GM12872 (cell line): ENCODE results near the gene WDHD1.

Source experiments
- CTCF ChIP-seq: IDR thresholded peaks from 3 replicates; pipeline ENCODE4 v1.5.1; 2011; ENCODE audit warnings: low read depth, mild to moderate bottlenecking, low read length, moderate library complexity; ENCODE audit not compliant: insufficient read depth

Gene WDHD1

GRCh38 chr14:55015006-55015405 is 11.9 kb downstream of the WDHD1 start:
- TF ChIP-seq CTCF, result no peak

- no peak for TF ChIP-seq CTCF
Measured at GRCh38 chr14:55005071-55005470, 21.8 kb downstream of the WDHD1 start.

- no peak for TF ChIP-seq CTCF
Measured at GRCh38 chr14:55000381-55000780, 26.5 kb downstream of the WDHD1 start.

GRCh38 chr14:54985156-54985555 is 41.7 kb downstream of the WDHD1 start:
- TF ChIP-seq CTCF, result no peak

- TF ChIP-seq CTCF, result no peak
Measured at GRCh38 chr14:54981698-54982097, 45.2 kb downstream of the WDHD1 start.

GRCh38 chr14:54979039-54979438 is 47.9 kb downstream of the WDHD1 start:
- no peak for TF ChIP-seq CTCF

GRCh38 chr14:54976316-54976715 is 50.6 kb downstream of the WDHD1 start:
- no peak for TF ChIP-seq CTCF

- TF ChIP-seq CTCF, result no peak
Measured at GRCh38 chr14:54975856-54976255, 51.0 kb downstream of the WDHD1 start.
